ENCODE results near the gene SSBP4.

Gene SSBP4

DNA sequence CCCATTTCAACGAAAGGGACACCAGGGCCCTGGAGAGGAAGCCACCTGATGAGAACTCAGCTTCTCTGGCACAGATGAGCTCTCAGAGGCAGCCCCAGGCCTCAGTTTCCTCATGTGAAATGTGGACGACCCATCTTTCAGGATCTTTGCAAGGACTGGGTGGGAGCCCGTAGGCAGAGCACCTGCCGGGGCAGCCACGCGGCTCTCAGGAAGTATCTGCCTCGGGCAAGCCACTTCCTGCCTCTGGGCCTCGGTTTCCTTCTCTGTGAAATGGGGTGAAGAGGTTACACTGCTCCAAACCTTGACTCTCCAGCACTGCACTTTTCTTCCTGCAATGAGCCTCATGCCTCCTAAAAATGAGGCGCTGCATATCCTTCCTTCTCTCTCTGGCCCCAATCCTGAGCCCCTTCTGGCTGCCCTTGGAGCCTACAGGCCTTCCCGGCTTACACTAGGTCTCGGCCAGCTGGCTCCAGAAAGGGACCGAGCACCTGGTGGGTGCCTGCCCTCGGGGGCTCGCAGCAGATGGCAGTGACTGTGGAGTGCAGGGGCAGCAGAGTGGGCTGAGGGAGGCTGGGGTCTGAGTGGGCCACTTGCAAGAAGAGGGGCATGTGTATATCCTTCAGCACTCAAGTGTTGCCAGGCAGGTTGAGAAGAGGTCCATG lies 3.5 kb downstream of the SSBP4 start:
- DNase-seq = no peak

GRCh38 chr19:18423258-18424020 lies 4.2 kb downstream of the SSBP4 start:
- no peak for DNase-seq

DNA sequence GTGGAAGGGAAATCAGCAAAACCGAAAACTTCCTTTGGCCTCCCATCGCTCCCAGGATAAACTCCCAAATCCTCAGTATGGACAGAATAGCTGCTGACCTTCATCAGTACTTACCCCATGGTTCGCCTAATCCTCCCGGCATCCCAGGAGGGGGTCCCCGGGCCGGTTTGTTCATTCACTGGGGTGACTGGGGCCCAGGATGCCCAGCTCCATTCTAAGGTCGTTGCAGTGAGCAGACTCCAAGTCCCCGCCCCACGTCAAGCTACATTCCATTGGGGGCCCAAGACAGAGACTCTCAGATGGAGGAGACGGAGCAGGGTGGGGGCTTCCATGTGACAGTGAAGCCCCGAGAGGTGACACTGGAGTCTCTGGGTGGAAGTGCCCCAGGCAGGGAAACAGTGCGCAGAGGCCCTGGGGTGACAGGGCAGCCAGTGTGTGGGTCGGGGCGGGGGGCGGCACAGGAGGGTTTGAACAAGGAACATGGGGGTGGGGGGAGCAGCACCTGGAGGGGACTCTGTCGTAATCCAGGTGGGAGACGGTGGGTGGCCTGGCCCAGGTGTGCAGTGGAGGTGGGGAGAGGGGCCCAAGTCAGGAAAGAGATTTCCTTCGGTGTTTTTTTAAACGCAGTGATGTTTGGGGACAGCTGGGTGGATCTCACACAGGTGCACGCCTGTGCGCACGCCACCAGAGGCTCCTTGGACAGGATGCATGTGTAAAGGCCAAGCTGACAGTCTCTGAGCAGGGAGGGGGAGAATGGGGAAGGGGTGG lies 5.1 kb downstream of the SSBP4 start:
- DNase-seq = no peak

DNA sequence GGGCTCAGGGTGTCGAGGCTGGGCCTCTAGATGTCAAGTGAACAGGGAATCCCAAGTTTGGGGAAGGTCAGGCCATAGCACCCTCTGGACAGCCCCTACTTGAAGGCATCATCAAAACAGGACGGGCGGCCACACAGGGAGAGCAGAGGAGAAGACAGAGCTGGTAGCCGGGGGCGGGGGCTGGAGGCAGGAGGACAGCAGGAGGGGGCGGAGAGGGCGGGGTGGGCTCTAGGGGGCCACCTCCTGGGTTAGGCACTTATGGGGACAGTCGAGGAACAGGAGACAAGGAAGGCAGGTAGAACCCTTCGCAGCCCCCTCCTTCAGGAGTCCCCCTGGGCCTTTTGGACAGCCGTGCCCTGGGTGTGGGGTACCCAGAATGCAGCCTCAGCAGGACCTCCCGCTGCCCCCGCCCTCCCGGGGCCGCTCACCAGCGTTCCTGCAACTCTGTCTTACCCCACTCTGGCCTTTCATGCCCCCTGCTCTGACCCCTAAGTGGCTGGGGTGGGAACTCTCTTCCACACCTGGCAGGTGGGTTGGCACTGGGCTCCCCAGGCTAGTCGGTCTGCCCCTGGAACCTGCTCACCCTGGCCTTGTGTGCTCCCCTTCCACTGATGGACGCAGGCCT lies 5.8 kb downstream of the SSBP4 start:
- no peak for DNase-seq

DNA sequence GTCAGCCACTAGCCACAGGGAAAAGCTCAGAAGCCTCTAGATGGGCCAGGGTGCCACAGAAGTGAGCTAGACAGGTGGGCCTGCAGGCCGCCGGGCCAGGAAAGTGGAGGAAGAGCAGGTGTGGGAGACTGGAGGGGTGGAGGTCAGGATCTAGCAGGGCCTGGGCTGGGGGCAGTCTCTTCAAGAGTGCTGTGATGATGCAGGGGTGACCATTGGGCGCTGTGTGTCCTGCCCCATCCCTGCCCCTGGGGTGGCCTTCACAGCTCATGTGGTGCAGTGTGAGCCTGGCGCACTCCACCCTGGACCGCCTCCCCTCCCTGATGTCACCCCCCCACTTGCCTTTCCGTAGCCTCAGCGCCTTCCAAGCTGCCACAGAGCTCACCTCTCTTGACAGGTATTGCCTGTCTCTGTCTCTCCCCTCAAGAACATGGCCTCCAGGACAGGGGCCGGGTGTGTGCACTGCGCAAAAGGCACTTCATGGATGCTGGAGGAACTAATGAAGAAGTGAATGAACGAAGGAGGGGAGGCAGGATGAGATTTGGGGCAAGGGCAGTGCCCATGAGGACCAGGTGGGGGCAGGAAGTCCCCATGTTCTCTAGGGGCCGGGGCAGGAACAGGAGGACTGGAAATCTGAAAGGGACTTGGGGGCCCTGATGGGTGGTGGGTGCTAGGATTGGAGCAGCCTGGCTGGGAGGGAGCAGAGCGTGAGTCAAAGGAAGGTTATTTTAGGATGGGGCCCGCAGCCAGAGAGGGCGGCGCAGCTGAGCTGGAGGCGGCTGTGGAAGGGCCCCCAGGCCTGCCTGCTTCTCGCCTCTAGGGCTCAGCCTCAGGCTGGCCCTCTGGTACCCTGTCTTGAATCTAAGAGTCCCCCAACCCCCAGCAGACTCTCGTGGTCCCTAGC lies 6.6 kb downstream of the SSBP4 start:
- no peak for DNase-seq

GRCh38 chr19:18426416-18426767 lies 7.2 kb downstream of the SSBP4 start:
- DNase-seq = no peak

GRCh38 chr19:18427080-18427742 lies 8.0 kb downstream of the SSBP4 start:
- no peak for DNase-seq

DNA sequence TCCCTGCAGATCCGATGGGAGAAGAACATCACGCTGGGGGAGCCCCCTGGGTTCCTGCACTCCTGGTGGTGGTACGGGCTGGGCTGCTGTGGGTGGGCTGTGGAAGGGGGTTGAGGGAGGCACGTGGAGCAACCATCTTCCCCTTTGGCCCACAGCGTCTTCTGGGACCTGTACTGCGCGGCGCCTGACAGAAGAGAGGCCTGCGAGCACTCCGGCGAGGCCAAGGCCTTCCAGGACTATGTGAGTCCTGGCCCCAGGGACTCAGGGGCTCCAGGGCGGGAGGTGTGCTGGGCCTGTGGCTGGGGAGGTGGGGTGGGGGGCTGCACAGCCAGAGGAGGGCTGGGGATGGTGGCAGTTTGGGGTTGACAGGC lies 8.5 kb downstream of the SSBP4 start:
- no peak for DNase-seq

GRCh38 chr19:18428173-18428786 lies 9.1 kb downstream of the SSBP4 start:
- DNase-seq = no peak

GRCh38 chr19:18428787-18429674 lies 9.8 kb downstream of the SSBP4 start:
- DNase-seq = peak; percentile 86

DNA sequence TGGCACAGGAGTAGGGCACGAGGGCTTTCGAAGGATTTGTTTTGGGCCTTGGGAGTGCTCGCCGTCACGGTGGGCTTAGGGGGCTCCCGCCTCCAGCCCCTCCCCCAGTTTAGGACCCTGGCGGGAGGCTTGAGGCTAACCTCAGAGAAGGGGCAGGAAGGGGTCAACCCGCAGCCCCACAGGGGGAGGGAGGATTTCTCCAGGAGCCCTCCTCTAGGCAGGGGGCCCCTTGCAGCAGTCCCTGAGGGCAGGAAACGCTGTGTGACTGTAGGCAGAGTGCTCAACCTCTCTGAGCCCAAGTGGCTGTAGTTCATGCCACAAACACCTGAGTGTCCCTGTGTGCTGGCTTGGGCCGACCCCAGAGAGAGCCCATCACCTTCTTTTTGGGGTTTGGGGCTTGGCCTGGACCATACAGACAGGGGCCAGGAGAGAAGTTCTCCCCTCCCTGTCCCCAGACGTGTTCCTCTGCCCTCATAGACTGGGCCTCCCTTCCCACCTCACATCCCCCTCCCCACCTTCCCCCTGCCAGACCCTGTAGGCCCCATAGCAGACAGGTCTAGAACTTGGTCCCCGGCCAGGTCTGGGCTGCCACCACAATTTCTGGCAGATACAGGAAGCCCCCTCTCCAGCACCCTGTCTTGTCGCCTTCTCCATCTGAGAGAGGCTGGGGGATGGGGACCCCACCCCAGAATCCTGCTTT lies 10.7 kb downstream of the SSBP4 start:
- DNase-seq = no peak

DNA sequence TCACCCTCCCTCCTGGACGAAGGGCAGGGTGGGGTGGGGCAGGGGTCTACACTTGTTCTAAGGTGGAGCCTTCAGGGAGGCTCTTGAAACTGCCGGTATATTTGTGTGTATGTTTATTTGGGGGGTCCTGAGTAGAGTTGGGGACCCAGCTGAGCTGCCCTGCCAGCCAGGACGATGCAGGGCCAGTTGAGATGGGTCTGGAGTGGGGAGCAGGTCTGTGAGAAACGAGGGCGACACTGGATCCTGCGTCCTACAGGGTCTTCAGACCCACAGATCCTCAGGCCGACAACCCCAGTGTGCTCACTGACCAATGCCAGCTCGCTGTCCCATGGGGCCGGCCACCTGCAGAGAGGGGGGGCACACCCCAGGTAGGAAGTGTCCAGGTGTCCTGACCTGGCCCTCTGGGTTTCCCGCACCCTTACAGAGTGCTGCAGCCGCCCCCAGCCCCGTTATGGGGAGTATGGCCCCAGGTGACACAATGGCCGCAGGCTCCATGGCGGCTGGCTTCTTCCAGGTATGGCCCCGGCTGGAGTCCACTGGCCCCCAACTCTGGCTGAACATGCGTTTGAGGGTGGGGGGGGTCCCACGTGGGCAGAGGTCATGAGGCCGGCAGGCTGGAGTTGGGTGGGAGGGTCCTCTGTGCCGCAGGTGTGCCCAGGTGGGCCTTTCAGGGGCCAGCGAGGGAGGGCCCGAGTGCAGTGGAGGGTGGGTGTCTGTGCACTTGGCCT lies 11.4 kb downstream of the SSBP4 start:
- no peak for DNase-seq

GRCh38 chr19:18431351-18432197 lies 12.4 kb downstream of the SSBP4 start:
- no peak for DNase-seq

GRCh38 chr19:18432275-18433014 lies 13.2 kb downstream of the SSBP4 start:
- DNase-seq = no peak

GRCh38 chr19:18433015-18433691 lies 14.0 kb downstream of the SSBP4 start:
- peak; percentile 39 for DNase-seq

GRCh38 chr19:18433735-18434398 lies 14.7 kb downstream of the SSBP4 start:
- no peak for DNase-seq

Measured in activated CD4-positive, alpha-beta T cell treated with anti-CD3 and anti-CD28 coated beads, Interleukin-2, amount 50 U/mL, for 1 hour (primary cell).